Sigmoid colon (tissue), 7 donors: ENCODE results near the gene ULK2. TPM values are rescaled to one million over a fixed set of nuclear protein-coding genes. Genes with fewer than 3 reads are reported as not detected.
A peak's percentile ranks its signal among the peaks of the same experiment; 100 is the strongest.

Experiments
- DNase-seq: peaks from one replicate; pipeline ENCODE4 v3.0.0-alpha.2; 2019
- H3K27ac ChIP-seq, 4 donors: fragments of 200-600 bp; sonication (generic); one replicate each; pipeline ENCODE4 v1.5.1; 2016 to 2019; ENCODE audit warnings: mild to moderate bottlenecking in 1 of 4
- H3K27me3 ChIP-seq, 3 donors: fragments of 200-600 bp; sonication (generic); one replicate each; pipeline ENCODE4 v1.5.1; 2019; ENCODE audit warnings: mild to moderate bottlenecking in 1 of 3
- H3K36me3 ChIP-seq, 4 donors: fragments of 200-600 bp; sonication (generic); one replicate each; pipeline ENCODE4 v1.5.1; 2016 to 2019
- H3K4me1 ChIP-seq, 4 donors: fragments of 200-600 bp; sonication (generic); one replicate each; pipeline ENCODE4 v1.5.1; 2017 to 2019
- H3K4me3 ChIP-seq, 4 donors: fragments of 200-600 bp; sonication (generic); one replicate each; pipeline ENCODE4 v1.5.1; 2017 to 2019; ENCODE audit warnings: mild to moderate bottlenecking in 2 of 4, moderate library complexity in 1 of 4
- H3K9me3 ChIP-seq, 4 donors: fragments of 200-600 bp in 3 of 4; sonication (generic) in 3 of 4; one replicate each; pipeline versions ENCODE4 v1.5.1 to v1.6.1; 2013 to 2019
- CTCF ChIP-seq, 4 experiments: fragments of 450-650 bp in 3 of 4; fragments of 200-600 bp in 1 of 4; IDR thresholded peaks; one replicate each; pipeline ENCODE4 v1.5.1; 2016 to 2019; ENCODE audit warnings: antibody characterized with exemption in 4 of 4, mild to moderate bottlenecking in 3 of 4, moderate library complexity in 2 of 4
- EP300 ChIP-seq, 4 donors: sonication (generic); formaldehyde crosslinking; IDR thresholded peaks; one replicate each; pipeline ENCODE4 v1.6.1; 2017; ENCODE audit warnings: antibody characterized with exemption in 4 of 4
- POLR2A ChIP-seq, 2 donors: fragments of 450-650 bp; IDR thresholded peaks; one replicate each; pipeline ENCODE4 v1.6.1; 2016; ENCODE audit warnings: antibody characterized with exemption in 2 of 2, mild to moderate bottlenecking in 2 of 2, moderate library complexity in 2 of 2
- POLR2AphosphoS5 ChIP-seq, 4 donors: sonication (generic); formaldehyde crosslinking; IDR thresholded peaks; one replicate each; pipeline ENCODE4 v1.6.1; 2017; ENCODE audit warnings: antibody characterized with exemption in 4 of 4
- WGBS, 2 donors: extraction: QIAGEN DNeasy Blood & Tissue Kit; methylation state at CpG; one replicate each; pipeline ENCODE4 v1.1.7; 2013; 5-methylcytosine and 5-hydroxymethylcytosine counted together
- intact Hi-C: fragments of 100-400 bp; cut with DNase I; formaldehyde crosslinking; loops from one replicate; pipeline ENCODE4 v1.15.1; 2023
- polyA plus RNA-seq, 3 donors: library from polyadenylated mRNA; stranded (reverse); fragments of 200-250 nt; gene quantifications; one replicate each; pipeline ENCODE4 v1.2.3, GENCODE V29; 2013
- total RNA-seq, 4 donors: library from RNA; depleted of rRNA; stranded (reverse); fragments of >200 nt; gene quantifications; one replicate each; pipeline ENCODE4 v1.1.0, GENCODE V29; 2016
- donor health status: healthy with polysubstance abuse.
- donor health status: Bipolar disorder and iron deficiency.
- donor health status: healthy.

Gene ULK2
- total and polyA plus RNA-seq, 7 donors, result 2.5 to 31.3 (median 27.0) TPM

GRCh38 chr17:19771971-19772630, 95.6 kb downstream of the ULK2 start:
- intact Hi-C loops, result no loop called here
- peak overlapping the region in 1 of 4 donors; percentile 38 for H3K27ac ChIP-seq

GRCh38 chr17:19770985-19771735, 96.6 kb downstream of the ULK2 start:
- intact Hi-C loops, result no loop called here
- H3K4me1 ChIP-seq, result peaks cover 0 to 15% (median 12%) of the 10 kb centered on the region in 4 donors
- 86 to 88% methylated on average over 6 of the region's 6 CpGs for WGBS, 2 donors
- no peaks in the 10 kb centered on the region for H3K27me3 ChIP-seq
- no peaks in the 10 kb centered on the region for H3K9me3 ChIP-seq
- TF ChIP-seq POLR2AphosphoS5 (IDR thresholded peaks at IDR 0.05), result no peak
- peak overlapping the region in 2 of 4 donors; percentile 38 to 55 for H3K27ac ChIP-seq
- H3K4me3 ChIP-seq, result no peak overlapping the region
- H3K36me3 ChIP-seq, result peaks cover 0 to 27% (median 2%) of the 10 kb centered on the region in 4 donors
- DNase-seq, result no peak

More at GRCh38 chr17:19771971-19772630, 95.6 kb downstream of the ULK2 start:
- 56 to 64% methylated on average over 7 of the region's 7 CpGs for WGBS, 2 donors
- H3K36me3 ChIP-seq, result peaks cover 4 to 37% (median 5%) of the 10 kb centered on the region in 4 donors
- no peaks in the 10 kb centered on the region for H3K9me3 ChIP-seq
- H3K4me1 ChIP-seq, result peaks cover 0 to 12% (median 10%) of the 10 kb centered on the region in 4 donors
- no peak for DNase-seq
- H3K27me3 ChIP-seq, result no peaks in the 10 kb centered on the region
- no peak overlapping the region for H3K4me3 ChIP-seq
- no peak for TF ChIP-seq POLR2AphosphoS5 (IDR thresholded peaks at IDR 0.05)

GRCh38 chr17:19769946-19770652, 97.6 kb downstream of the ULK2 start:
- peaks cover 0 to 17% (median 0%) of the 10 kb centered on the region in 4 donors for H3K36me3 ChIP-seq
- TF ChIP-seq POLR2AphosphoS5 (IDR thresholded peaks at IDR 0.05) (no peak), POLR2A (IDR thresholded peaks at IDR 0.05) (no peak), EP300 (IDR thresholded peaks at IDR 0.05) (no peak), CTCF (IDR thresholded peaks at IDR 0.05) (no peak)
- no peaks in the 10 kb centered on the region for H3K27me3 ChIP-seq
- peaks cover 0 to 16% (median 12%) of the 10 kb centered on the region in 4 donors for H3K4me1 ChIP-seq
- H3K9me3 ChIP-seq, result no peaks in the 10 kb centered on the region
- WGBS, 2 donors, result 81 to 84% methylated on average over 7 of the region's 7 CpGs
- peak overlapping the region in 3 of 4 donors; percentile 33 to 55 (median 38) for H3K27ac ChIP-seq
- intact Hi-C loops, result no loop called here
- DNase-seq, result no peak
- no peak overlapping the region for H3K4me3 ChIP-seq

- 60 to 69% methylated on average over 10 of the region's 10 CpGs for WGBS, 2 donors
- Histone ChIP-seq H3K27me3 (no peaks in the 10 kb centered on the region), H3K27ac (no peak overlapping the region), H3K9me3 (no peaks in the 10 kb centered on the region), H3K36me3 (no peaks in the 10 kb centered on the region), H3K4me1 (peaks cover 0 to 16% (median 12%) of the 10 kb centered on the region in 4 donors), H3K4me3 (no peak overlapping the region)
- TF ChIP-seq CTCF (IDR thresholded peaks at IDR 0.05), result no peak
- TF ChIP-seq POLR2A (IDR thresholded peaks at IDR 0.05), result no peak
- no peak for TF ChIP-seq POLR2AphosphoS5 (IDR thresholded peaks at IDR 0.05)
- TF ChIP-seq EP300 (IDR thresholded peaks at IDR 0.05), result no peak
- intact Hi-C loops, result no loop called here
- DNase-seq, result no peak
Measured at GRCh38 chr17:19768046-19768782, 99.5 kb downstream of the ULK2 start.

GRCh38 chr17:19766421-19767270, 101.1 kb downstream of the ULK2 start:
- no peaks in the 10 kb centered on the region for H3K9me3 ChIP-seq
- no peak overlapping the region for H3K27ac ChIP-seq
- TF ChIP-seq CTCF (IDR thresholded peaks at IDR 0.05), result peak; percentile 91 to 96 (median 94)
- TF ChIP-seq POLR2A (IDR thresholded peaks at IDR 0.05), result no peak
- TF ChIP-seq POLR2AphosphoS5 (IDR thresholded peaks at IDR 0.05), result no peak
- TF ChIP-seq EP300 (IDR thresholded peaks at IDR 0.05), result no peak
- no peaks in the 10 kb centered on the region for H3K27me3 ChIP-seq
- WGBS, 2 donors, result 17 to 22% methylated on average over 12 of the region's 12 CpGs
- H3K4me1 ChIP-seq, result peaks cover 0 to 21% (median 14%) of the 10 kb centered on the region in 4 donors
- H3K4me3 ChIP-seq, result no peak overlapping the region
- intact Hi-C loops, result loop anchor here (1.0 kb wide), 1 partner anchor 253 kb away; no protein-coding TSS in a partner anchor
- H3K36me3 ChIP-seq, result no peaks in the 10 kb centered on the region
- DNase-seq, result peak; percentile 88
